COLO829 (cell line): ENCODE results near the gene NUP210.

Experiments used
- DNase-seq: peaks from one replicate; pipeline ENCODE4 v3.0.0; 2012; ENCODE audit warnings: low spot score

Gene NUP210

GRCh38 chr3:13274551-13275332, 145.4 kb downstream of the NUP210 start:
- DNase-seq, result no peak

GRCh38 chr3:13274125-13274524, 146.0 kb downstream of the NUP210 start:
- DNase-seq, result no peak

GRCh38 chr3:13273604-13274105, 146.5 kb downstream of the NUP210 start:
- DNase-seq, result no peak

GRCh38 chr3:13272831-13273603, 147.1 kb downstream of the NUP210 start:
- no peak for DNase-seq

GRCh38 chr3:13269711-13270378, 150.3 kb downstream of the NUP210 start:
- DNase-seq, result no peak

- no peak for DNase-seq
These were observed 151.1 kb downstream of the NUP210 start for GRCh38 chr3:13268961-13269441.

- DNase-seq, result no peak
These were observed 152.0 kb downstream of the NUP210 start for GRCh38 chr3:13268120-13268519.

GRCh38 chr3:13266651-13267362, 153.3 kb downstream of the NUP210 start:
- no peak for DNase-seq
